ENCODE results near the gene TSC22D1.

- no peak for TF ChIP-seq CTCF (IDR thresholded peaks at IDR 0.05)
- TF ChIP-seq POLR2A (IDR thresholded peaks at IDR 0.05) = no peak
Measured at GRCh38 chr13:44498502-44498901, 77.6 kb downstream of the TSC22D1 start.

Measured in Peyer's patch (tissue), 4 donors.